Loucy (cell line): ENCODE results near the gene NHLH1.

Experiments
- CTCF ChIP-seq: fragments of 200-600 bp; sonication (generic); conservative IDR thresholded peaks from 2 replicates; pipeline ENCODE4 v1.5.1; 2014; ENCODE audit warnings: mild to moderate bottlenecking, antibody characterized with exemption, low read length
- EZH2phosphoT487 ChIP-seq: fragments of 200-600 bp; IDR thresholded peaks from 2 replicates; pipeline ENCODE4 v1.6.1; 2018; ENCODE audit warnings: antibody characterized with exemption, mild to moderate bottlenecking, moderate library complexity, borderline replicate concordance

GRCh38 chr1:160401487-160401805 lies 34.6 kb downstream of the NHLH1 start:
- TF ChIP-seq CTCF (no peak), EZH2phosphoT487 (no peak)
